ENCODE data around the gene RITA1. TPM values are rescaled to one million over a fixed set of nuclear protein-coding genes. Genes with fewer than 3 reads are reported as not detected.

The RITA1 gene
- total RNA-seq, 1 experiment from 2014 or later = 33.6 TPM

DNA sequence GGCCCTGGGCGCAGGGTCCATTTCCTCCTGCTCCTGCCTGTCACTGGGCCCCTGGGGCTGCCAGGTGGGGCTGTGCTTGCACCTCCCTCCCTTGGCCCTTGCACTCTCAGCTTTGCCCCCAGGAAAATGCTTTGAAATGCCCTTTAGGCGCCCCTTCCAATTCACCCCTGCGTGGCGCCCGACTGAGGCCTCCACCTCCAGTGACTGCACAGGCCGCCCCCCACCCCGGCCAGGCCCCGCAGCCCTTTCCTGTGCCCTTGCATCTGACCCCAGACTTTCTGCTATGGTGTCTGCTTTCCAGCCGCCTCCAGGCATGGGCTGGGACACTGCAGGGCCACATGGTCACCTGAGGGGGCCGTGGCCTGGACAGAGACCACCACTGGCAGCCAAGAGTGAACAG, 17.7 kb upstream of the RITA1 start:
- TF ChIP-seq, protein P1, sequence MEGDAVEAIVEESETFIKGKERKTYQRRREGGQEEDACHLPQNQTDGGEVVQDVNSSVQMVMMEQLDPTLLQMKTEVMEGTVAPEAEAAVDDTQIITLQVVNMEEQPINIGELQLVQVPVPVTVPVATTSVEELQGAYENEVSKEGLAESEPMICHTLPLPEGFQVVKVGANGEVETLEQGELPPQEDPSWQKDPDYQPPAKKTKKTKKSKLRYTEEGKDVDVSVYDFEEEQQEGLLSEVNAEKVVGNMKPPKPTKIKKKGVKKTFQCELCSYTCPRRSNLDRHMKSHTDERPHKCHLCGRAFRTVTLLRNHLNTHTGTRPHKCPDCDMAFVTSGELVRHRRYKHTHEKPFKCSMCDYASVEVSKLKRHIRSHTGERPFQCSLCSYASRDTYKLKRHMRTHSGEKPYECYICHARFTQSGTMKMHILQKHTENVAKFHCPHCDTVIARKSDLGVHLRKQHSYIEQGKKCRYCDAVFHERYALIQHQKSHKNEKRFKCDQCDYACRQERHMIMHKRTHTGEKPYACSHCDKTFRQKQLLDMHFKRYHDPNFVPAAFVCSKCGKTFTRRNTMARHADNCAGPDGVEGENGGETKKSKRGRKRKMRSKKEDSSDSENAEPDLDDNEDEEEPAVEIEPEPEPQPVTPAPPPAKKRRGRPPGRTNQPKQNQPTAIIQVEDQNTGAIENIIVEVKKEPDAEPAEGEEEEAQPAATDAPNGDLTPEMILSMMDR (IDR thresholded peaks at IDR 0.05; ENCODE audit: insufficient read depth in 1 of 2, low read depth in 1 of 2, low read length in 1 of 2, severe bottlenecking in 1 of 2, unreplicated experiment in 1 of 2) = no peak
- intact Hi-C loops (cut with micrococcal nuclease; ENCODE audit: unreplicated experiment) = no loop called here
- H3K9me3 Mint-ChIP-seq (ENCODE audit: unreplicated experiment) = no peaks in the 10 kb centered on the region
- H3K27ac Mint-ChIP-seq (ENCODE audit: unreplicated experiment) = no peak overlapping the region
- no peaks in the 10 kb centered on the region for H3K27me3 ChIP-seq (replicated peaks; ENCODE audit: control insufficient read depth, insufficient read depth, low read length)
- H3K4me1 Mint-ChIP-seq (ENCODE audit: low read depth, unreplicated experiment) = no peaks in the 10 kb centered on the region
- no TSS peak for BruUV-seq (replicated peaks)
- peaks cover 93% of the 10 kb centered on the region for H3K36me3 Mint-ChIP-seq (ENCODE audit: insufficient read depth, unreplicated experiment)
- no peak overlapping the region for H3K4me3 Mint-ChIP-seq (ENCODE audit: unreplicated experiment)
- H3K4me1 ChIP-seq = no peaks in the 10 kb centered on the region
- ChIA-PET CTCF (no interaction called here), POLR2A (no interaction called here)
- H3K4me3 ChIP-seq (ENCODE audit: low read depth, low read length) = no peak overlapping the region
- no peaks in the 10 kb centered on the region for H3K27me3 Mint-ChIP-seq (ENCODE audit: insufficient read depth, unreplicated experiment)
- no peak for DNase-seq
- peaks cover 6% of the 10 kb centered on the region; the same call in 1 of the 2 replicates for H3K36me3 ChIP-seq (ENCODE audit: control insufficient read depth, insufficient read depth, low read length)
- no peaks in the 10 kb centered on the region for H3K9me3 ChIP-seq

DNA sequence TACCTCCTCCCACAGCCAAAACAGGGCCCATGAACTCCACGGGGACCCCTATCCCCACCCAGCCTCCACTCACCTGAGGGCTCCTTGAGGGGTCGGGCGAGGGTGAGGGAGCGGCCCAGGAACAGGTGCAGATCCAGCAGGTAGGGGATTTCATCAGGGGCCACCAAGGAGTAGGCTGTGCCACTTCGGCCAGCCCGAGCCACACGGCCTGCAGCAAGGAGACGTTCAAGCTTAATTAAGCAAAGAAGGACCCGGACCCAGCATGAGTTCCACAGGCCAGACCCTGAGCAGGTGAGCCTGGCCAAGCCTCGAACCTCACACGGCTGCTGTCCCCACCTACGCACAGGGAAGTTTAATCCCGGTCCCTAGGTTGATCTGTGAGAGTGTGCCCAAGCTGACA, 15.8 kb upstream of the RITA1 start:
- TF ChIP-seq, protein P1 (IDR thresholded peaks at IDR 0.05; ENCODE audit: insufficient read depth in 1 of 2, low read depth in 1 of 2, low read length in 1 of 2, severe bottlenecking in 1 of 2, unreplicated experiment in 1 of 2) = no peak
- CTCF ChIA-PET = no interaction called here
- no peak for DNase-seq
- no peaks in the 10 kb centered on the region for H3K27me3 ChIP-seq (replicated peaks; ENCODE audit: control insufficient read depth, insufficient read depth, low read length)
- Mint-ChIP-seq H3K27ac (ENCODE audit: unreplicated experiment) (no peak overlapping the region), H3K27me3 (ENCODE audit: insufficient read depth, unreplicated experiment) (no peaks in the 10 kb centered on the region), H3K36me3 (ENCODE audit: insufficient read depth, unreplicated experiment) (peaks cover 93% of the 10 kb centered on the region), H3K4me1 (ENCODE audit: low read depth, unreplicated experiment) (no peaks in the 10 kb centered on the region), H3K4me3 (ENCODE audit: unreplicated experiment) (no peak overlapping the region), H3K9me3 (ENCODE audit: unreplicated experiment) (no peaks in the 10 kb centered on the region)
- peaks cover 5% of the 10 kb centered on the region; the same call in 1 of the 2 replicates for H3K36me3 ChIP-seq (ENCODE audit: control insufficient read depth, insufficient read depth, low read length)
- H3K9me3 ChIP-seq = no peaks in the 10 kb centered on the region
- no peak overlapping the region for H3K4me3 ChIP-seq (ENCODE audit: low read depth, low read length)
- BruUV-seq (replicated peaks) = no TSS peak
- intact Hi-C loops (cut with micrococcal nuclease; ENCODE audit: unreplicated experiment) = no loop called here
- POLR2A ChIA-PET = no interaction called here
- no peaks in the 10 kb centered on the region for H3K4me1 ChIP-seq

DNA sequence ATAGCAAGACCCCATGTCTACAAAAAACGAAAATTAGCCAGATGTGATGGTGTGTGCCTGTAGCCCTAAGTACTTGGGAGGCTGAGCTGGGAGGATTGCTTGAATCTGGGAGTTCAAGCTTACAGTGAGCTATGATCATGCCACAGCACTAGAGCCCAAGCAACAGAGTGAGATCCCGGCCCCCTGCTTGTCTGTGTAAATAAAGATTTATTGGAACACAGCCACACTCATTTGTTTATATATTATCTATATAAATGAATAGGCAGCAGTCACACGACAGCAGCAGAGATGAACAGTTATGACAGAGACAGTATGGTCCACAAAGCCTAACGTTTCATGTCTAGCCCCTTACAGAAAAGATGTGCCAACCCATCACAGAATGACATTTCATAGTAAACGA, 15.1 kb upstream of the RITA1 start:
- Histone ChIP-seq H3K36me3 (ENCODE audit: control insufficient read depth, insufficient read depth, low read length) (peaks cover 5% of the 10 kb centered on the region; the same call in 1 of the 2 replicates), H3K4me3 (ENCODE audit: low read depth, low read length) (no peak overlapping the region), H3K27me3 (replicated peaks; ENCODE audit: control insufficient read depth, insufficient read depth, low read length) (no peaks in the 10 kb centered on the region), H3K9me3 (no peaks in the 10 kb centered on the region), H3K4me1 (no peaks in the 10 kb centered on the region)
- Mint-ChIP-seq H3K36me3 (ENCODE audit: insufficient read depth, unreplicated experiment) (peaks cover 95% of the 10 kb centered on the region), H3K4me3 (ENCODE audit: unreplicated experiment) (no peak overlapping the region), H3K27ac (ENCODE audit: unreplicated experiment) (no peak overlapping the region), H3K27me3 (ENCODE audit: insufficient read depth, unreplicated experiment) (no peaks in the 10 kb centered on the region), H3K4me1 (ENCODE audit: low read depth, unreplicated experiment) (no peaks in the 10 kb centered on the region), H3K9me3 (ENCODE audit: unreplicated experiment) (no peaks in the 10 kb centered on the region)
- CTCF ChIA-PET = interaction anchor here (0.6 kb wide), 1 partner anchor 17 kb away, joined by 3 read pairs; no protein-coding TSS in a partner anchor
- BruUV-seq (replicated peaks) = no TSS peak
- intact Hi-C loops (cut with micrococcal nuclease; ENCODE audit: unreplicated experiment) = no loop called here
- POLR2A ChIA-PET = no interaction called here
- DNase-seq = no peak
- TF ChIP-seq, protein P1 (IDR thresholded peaks at IDR 0.05; ENCODE audit: insufficient read depth in 1 of 2, low read depth in 1 of 2, low read length in 1 of 2, severe bottlenecking in 1 of 2, unreplicated experiment in 1 of 2) = no peak
